ENCODE measurements around the gene GABBR2. TPM values are rescaled to one million over a fixed set of nuclear protein-coding genes. Genes with fewer than 3 reads are reported as not detected.

GABBR2 gene
- total and polyA plus RNA-seq, 2 experiments from 2014 or later: 0.89 to 1.3 TPM

- no peaks in the 10 kb centered on the region for H3K36me3 ChIP-seq (ENCODE audit: insufficient read depth)
- H3K27ac ChIP-seq (ENCODE audit: low read depth): no peak overlapping the region
- H2AFZ ChIP-seq: no peak overlapping the region
- no peak overlapping the region for H3K4me3 Mint-ChIP-seq
- peaks cover 4% of the 10 kb centered on the region for H3K27me3 Mint-ChIP-seq (ENCODE audit: insufficient read depth, low read depth, poor library complexity)
- H3K79me2 ChIP-seq (replicated peaks; ENCODE audit: insufficient read depth): no peaks in the 10 kb centered on the region
- H3K36me3 Mint-ChIP-seq (ENCODE audit: low read depth): no peaks in the 10 kb centered on the region
- no peaks in the 10 kb centered on the region for H3K9me2 ChIP-seq (ENCODE audit: insufficient read depth)
- ATAC-seq: peak; percentile 48
- no peaks in the 10 kb centered on the region for H3K9me3 Mint-ChIP-seq
- TF ChIP-seq REST (IDR thresholded peaks at IDR 0.05; ENCODE audit: unreplicated experiment) (no peak), CREB1 (CRISPR knock-in tag; IDR thresholded peaks at IDR 0.05; ENCODE audit: low read depth) (no peak), EZH2 (IDR thresholded peaks at IDR 0.05; ENCODE audit: low read depth, unreplicated experiment) (no peak), JUNB (IDR thresholded peaks at IDR 0.05; ENCODE audit: unreplicated experiment) (no peak)
- TF ChIP-seq, protein P1, sequence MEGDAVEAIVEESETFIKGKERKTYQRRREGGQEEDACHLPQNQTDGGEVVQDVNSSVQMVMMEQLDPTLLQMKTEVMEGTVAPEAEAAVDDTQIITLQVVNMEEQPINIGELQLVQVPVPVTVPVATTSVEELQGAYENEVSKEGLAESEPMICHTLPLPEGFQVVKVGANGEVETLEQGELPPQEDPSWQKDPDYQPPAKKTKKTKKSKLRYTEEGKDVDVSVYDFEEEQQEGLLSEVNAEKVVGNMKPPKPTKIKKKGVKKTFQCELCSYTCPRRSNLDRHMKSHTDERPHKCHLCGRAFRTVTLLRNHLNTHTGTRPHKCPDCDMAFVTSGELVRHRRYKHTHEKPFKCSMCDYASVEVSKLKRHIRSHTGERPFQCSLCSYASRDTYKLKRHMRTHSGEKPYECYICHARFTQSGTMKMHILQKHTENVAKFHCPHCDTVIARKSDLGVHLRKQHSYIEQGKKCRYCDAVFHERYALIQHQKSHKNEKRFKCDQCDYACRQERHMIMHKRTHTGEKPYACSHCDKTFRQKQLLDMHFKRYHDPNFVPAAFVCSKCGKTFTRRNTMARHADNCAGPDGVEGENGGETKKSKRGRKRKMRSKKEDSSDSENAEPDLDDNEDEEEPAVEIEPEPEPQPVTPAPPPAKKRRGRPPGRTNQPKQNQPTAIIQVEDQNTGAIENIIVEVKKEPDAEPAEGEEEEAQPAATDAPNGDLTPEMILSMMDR (conservative IDR thresholded peaks at IDR 0.05; ENCODE audit: low read depth in 2 of 2): no peak
- 0 out of 2 replicates have a peak, but pooled peaks cover 8% of the 10 kb centered on the region for H3K4me1 ChIP-seq (ENCODE audit: insufficient read depth)
- no peaks in the 10 kb centered on the region for H3F3A ChIP-seq (replicated peaks; ENCODE audit: low read depth)
- no peaks in the 10 kb centered on the region for H4K20me1 ChIP-seq (replicated peaks; ENCODE audit: insufficient read depth)
- no peak overlapping the region for H3K4me3 ChIP-seq
- no peak overlapping the region for H3K4me2 ChIP-seq
- H3K27ac Mint-ChIP-seq: no peak overlapping the region
- no peaks in the 10 kb centered on the region for H3K27me3 ChIP-seq (ENCODE audit: insufficient read depth)
- H3K4me1 Mint-ChIP-seq: peaks cover 4% of the 10 kb centered on the region; the same call in 1 of the 3 replicates
- no peak for DNase-seq (ENCODE audit: low spot score)
Observed at GRCh38 chr9:98552331-98552730, 156.4 kb downstream of the GABBR2 start.

GRCh38 chr9:98551511-98552286 lies 157.0 kb downstream of the GABBR2 start:
- peaks cover 5% of the 10 kb centered on the region for H3K27me3 Mint-ChIP-seq (ENCODE audit: insufficient read depth, low read depth, poor library complexity)
- Histone ChIP-seq H3F3A (replicated peaks; ENCODE audit: low read depth) (no peaks in the 10 kb centered on the region), H3K4me1 (ENCODE audit: insufficient read depth) (0 out of 2 replicates have a peak, but pooled peaks cover 8% of the 10 kb centered on the region), H3K9me2 (ENCODE audit: insufficient read depth) (no peaks in the 10 kb centered on the region), H3K4me2 (no peak overlapping the region), H3K27me3 (ENCODE audit: insufficient read depth) (no peaks in the 10 kb centered on the region), H3K27ac (ENCODE audit: low read depth) (no peak overlapping the region), H4K20me1 (replicated peaks; ENCODE audit: insufficient read depth) (no peaks in the 10 kb centered on the region), H3K36me3 (ENCODE audit: insufficient read depth) (no peaks in the 10 kb centered on the region), H3K4me3 (no peak overlapping the region), H2AFZ (no peak overlapping the region), H3K79me2 (replicated peaks; ENCODE audit: insufficient read depth) (no peaks in the 10 kb centered on the region)
- ATAC-seq: no peak
- H3K36me3 Mint-ChIP-seq (ENCODE audit: low read depth): no peaks in the 10 kb centered on the region
- DNase-seq (ENCODE audit: low spot score): no peak
- no peaks in the 10 kb centered on the region for H3K9me3 Mint-ChIP-seq
- H3K4me1 Mint-ChIP-seq: peaks cover 4% of the 10 kb centered on the region; the same call in 1 of the 3 replicates
- H3K27ac Mint-ChIP-seq: no peak overlapping the region
- no peak overlapping the region for H3K4me3 Mint-ChIP-seq
- TF ChIP-seq STAT1 (IDR thresholded peaks at IDR 0.05; ENCODE audit: unreplicated experiment) (no peak), EZH2phosphoT487 (IDR thresholded peaks at IDR 0.05; ENCODE audit: unreplicated experiment) (no peak), POLR2AphosphoS5 (IDR thresholded peaks at IDR 0.05; ENCODE audit: low read depth) (no peak), REST (IDR thresholded peaks at IDR 0.05; ENCODE audit: unreplicated experiment) (no peak)

Measured in GM23338 (cell line).